NCI-H2171 (cell line): ENCODE results near the gene LARGE1.

Experiments used
- DNase-seq: peaks from one replicate; lab custom pipeline; 2025; lab: John Stamatoyannopoulos, UW

Gene LARGE1

GRCh38 chr22:33774781-33775180, 145.5 kb downstream of the LARGE1 start:
- DNase-seq: no peak

- DNase-seq: no peak
Observed at GRCh38 chr22:33772745-33773144, 147.5 kb downstream of the LARGE1 start.

- no peak for DNase-seq
Observed at GRCh38 chr22:33771136-33771535, 149.1 kb downstream of the LARGE1 start.

GRCh38 chr22:33770723-33771122, 149.6 kb downstream of the LARGE1 start:
- no peak for DNase-seq

GRCh38 chr22:33766091-33766490, 154.2 kb downstream of the LARGE1 start:
- peak; percentile 16 for DNase-seq

- no peak for DNase-seq
Observed at GRCh38 chr22:33758961-33759360, 161.3 kb downstream of the LARGE1 start.

GRCh38 chr22:33757802-33758483, 162.3 kb downstream of the LARGE1 start:
- DNase-seq: no peak

GRCh38 chr22:33757041-33757801, 163.1 kb downstream of the LARGE1 start:
- DNase-seq: no peak

- DNase-seq: no peak
Observed at GRCh38 chr22:33756508-33756949, 163.7 kb downstream of the LARGE1 start.

- DNase-seq: no peak
Observed at GRCh38 chr22:33748714-33749113, 171.6 kb downstream of the LARGE1 start.

GRCh38 chr22:33747576-33748180, 172.6 kb downstream of the LARGE1 start:
- DNase-seq: peak; percentile 45

- no peak for DNase-seq
Observed at GRCh38 chr22:33747029-33747428, 173.2 kb downstream of the LARGE1 start.

GRCh38 chr22:33746501-33746928, 173.8 kb downstream of the LARGE1 start:
- DNase-seq: no peak

- DNase-seq: no peak
Observed at GRCh38 chr22:33745501-33745900, 174.8 kb downstream of the LARGE1 start.

GRCh38 chr22:33743756-33744155, 176.5 kb downstream of the LARGE1 start:
- no peak for DNase-seq

- no peak for DNase-seq
Observed at GRCh38 chr22:33741025-33741424, 179.3 kb downstream of the LARGE1 start.

GRCh38 chr22:33739516-33739915, 180.8 kb downstream of the LARGE1 start:
- DNase-seq: no peak

- DNase-seq: no peak
Observed at GRCh38 chr22:33737662-33738061, 182.6 kb downstream of the LARGE1 start.

GRCh38 chr22:33735978-33736377, 184.3 kb downstream of the LARGE1 start:
- no peak for DNase-seq

- no peak for DNase-seq
Observed at GRCh38 chr22:33728847-33729246, 191.4 kb downstream of the LARGE1 start.

GRCh38 chr22:33726294-33726734, 194.0 kb downstream of the LARGE1 start:
- DNase-seq: no peak

GRCh38 chr22:33723915-33724314, 196.4 kb downstream of the LARGE1 start:
- DNase-seq: no peak

- no peak for DNase-seq
Observed at GRCh38 chr22:33722816-33723215, 197.5 kb downstream of the LARGE1 start.
